Cardiac fibroblast (primary cell): ENCODE results near the gene LOXHD1.

ENCODE experiments used
- DNase-seq, 2 donors: peaks; one replicate each; pipeline versions ENCODE4 v3.0.0 to v3.0.0-alpha.2; 2010; ENCODE audit warnings: low read depth in 2 of 2
- H3K4me3 ChIP-seq, 2 donors: replicated peaks in 1 of 2; 1 replicate in 1 of 2; 2 replicates in 1 of 2; pipeline ENCODE4 v1.5.1; 2011; ENCODE audit warnings: low read depth in 2 of 2, low read length in 2 of 2, mild to moderate bottlenecking in 2 of 2, moderate library complexity in 1 of 2
- CTCF ChIP-seq: IDR thresholded peaks from one replicate; pipeline ENCODE4 v1.5.1; 2011; ENCODE audit warnings: low read depth, mild to moderate bottlenecking, low read length, inconsistent platforms

The LOXHD1 gene

GRCh38 chr18:46683252-46683651, 26.2 kb upstream of the LOXHD1 start:
- no peak overlapping the region for H3K4me3 ChIP-seq
- DNase-seq: no peak
- no peak for TF ChIP-seq CTCF

- DNase-seq: no peak
- no peak overlapping the region for H3K4me3 ChIP-seq
- TF ChIP-seq CTCF: no peak
Observed at GRCh38 chr18:46680784-46681695, 24.0 kb upstream of the LOXHD1 start.

- no peak for TF ChIP-seq CTCF
- no peak for DNase-seq
- H3K4me3 ChIP-seq: no peak overlapping the region
Observed at GRCh38 chr18:46679846-46680598, 23.0 kb upstream of the LOXHD1 start.

GRCh38 chr18:46678785-46679399, 21.9 kb upstream of the LOXHD1 start:
- H3K4me3 ChIP-seq: no peak overlapping the region
- no peak for TF ChIP-seq CTCF
- DNase-seq: no peak

- DNase-seq: no peak
- no peak overlapping the region for H3K4me3 ChIP-seq
- TF ChIP-seq CTCF: no peak
Observed at GRCh38 chr18:46678041-46678440, 21.0 kb upstream of the LOXHD1 start.

- DNase-seq: peak in 1 of 2 donors; percentile 3
- no peak for TF ChIP-seq CTCF
- no peak overlapping the region for H3K4me3 ChIP-seq
Observed at GRCh38 chr18:46677611-46678010, 20.6 kb upstream of the LOXHD1 start.
